OCI-M1 (cell line): ENCODE measurements around the gene RPL19.

ENCODE experiments used
- DNase-seq: peaks from one replicate; lab custom pipeline; 2025; lab: John Stamatoyannopoulos, UW

RPL19 gene

DNA sequence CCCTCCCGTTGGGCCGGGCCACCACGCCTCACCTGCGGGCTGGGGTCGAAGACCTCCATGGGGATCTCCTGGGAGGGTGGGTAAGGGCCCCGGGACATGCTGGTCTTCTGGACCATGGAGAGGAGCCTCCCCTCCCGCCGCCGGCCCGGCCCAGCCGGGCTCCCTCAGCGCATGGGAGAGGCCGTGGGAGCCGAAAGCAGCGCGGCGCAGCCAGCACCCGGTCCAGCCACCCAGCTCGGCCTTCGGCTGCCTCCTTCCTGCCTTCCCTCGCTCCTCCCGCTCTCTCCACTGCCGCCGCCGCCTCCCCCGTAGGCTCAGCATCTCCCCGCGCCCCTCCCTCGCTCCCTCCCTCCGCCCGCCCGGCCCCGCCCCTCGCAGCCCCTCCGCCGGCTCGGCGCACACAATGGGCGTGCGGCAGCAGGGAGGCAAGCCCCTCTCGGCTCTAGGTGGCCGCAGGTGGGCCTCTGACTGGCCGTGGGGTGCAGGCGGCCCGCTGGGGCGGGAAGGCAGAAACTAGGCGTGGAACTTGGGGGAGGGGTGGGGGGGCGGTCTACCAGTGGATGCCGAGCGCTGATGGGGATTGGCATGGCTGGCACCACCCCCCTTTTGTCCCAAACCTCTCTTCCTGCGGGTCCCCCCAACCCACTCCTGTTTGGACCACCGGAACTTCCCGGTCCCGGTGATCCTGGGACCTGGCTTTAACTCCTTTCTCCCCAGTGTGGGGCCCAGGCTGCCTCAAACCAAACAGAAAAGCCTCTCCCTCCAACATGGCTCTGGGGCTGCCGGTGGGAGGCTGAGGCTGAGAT lies 2.5 kb upstream of the RPL19 start, which contains the start of gene CACNB1:
Gene CACNB1, minus strand, starts transcription at position 290 of the 806 bp plus-strand sequence. Its CDS starts 174 bp downstream, at position 116.
- peak; percentile 64 for DNase-seq

DNA sequence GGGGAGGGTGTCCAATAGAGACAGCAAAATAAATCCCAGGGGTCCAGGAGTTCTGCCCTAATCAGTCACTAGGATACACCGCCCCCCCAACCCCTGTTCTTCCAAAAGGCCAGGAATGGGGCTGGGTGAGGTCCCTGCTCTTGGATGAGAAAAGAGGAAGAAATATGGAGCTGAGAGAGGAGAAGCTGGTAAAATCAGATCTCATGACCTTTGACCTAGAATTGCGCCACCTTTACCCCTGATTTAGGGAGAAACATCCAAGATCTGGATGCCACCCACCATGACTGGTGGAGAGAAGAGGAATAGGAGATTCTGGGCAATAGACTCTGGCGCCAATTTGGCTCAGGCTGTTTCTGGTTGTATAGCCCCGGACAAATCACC lies 1.9 kb upstream of the RPL19 start:
- DNase-seq, result peak; percentile 48

DNA sequence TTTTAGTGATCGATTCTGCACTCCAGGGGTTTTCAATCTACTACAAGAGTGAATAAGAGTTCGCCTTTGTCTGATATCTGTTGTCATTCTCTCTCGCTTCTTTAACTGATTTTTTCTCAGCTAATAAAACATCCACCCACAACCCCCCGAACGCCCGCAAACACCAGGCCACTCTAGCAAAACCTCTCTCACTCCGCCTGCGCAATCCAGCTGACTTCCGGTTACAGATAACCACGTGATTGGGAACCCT lies 338 bp upstream of the RPL19 start:
- peak; percentile 95 for DNase-seq

DNA sequence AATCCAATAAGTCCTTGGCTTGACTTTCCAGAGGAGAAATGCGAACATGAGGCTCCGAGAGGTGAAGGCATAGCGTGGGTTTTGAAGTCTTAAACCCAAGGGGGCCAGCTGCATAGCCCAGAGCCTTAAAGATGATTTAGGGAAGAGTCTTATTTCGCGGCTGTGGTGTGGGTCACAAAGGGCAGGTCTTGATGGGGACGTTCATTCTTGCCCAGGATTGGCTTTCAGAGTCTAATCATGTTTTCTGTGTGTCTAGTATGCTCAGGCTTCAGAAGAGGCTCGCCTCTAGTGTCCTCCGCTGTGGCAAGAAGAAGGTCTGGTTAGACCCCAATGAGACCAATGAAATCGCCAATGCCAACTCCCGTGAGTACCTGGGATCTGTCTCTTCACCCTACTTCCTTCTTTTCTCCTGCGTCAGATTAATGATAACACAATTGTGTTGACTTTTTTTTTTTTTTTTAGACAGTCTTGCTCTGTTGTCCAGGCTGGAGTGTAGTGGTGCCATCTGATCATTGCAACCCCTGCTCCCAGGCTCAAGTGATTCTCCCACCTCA lies 951 bp downstream of the RPL19 start:
- DNase-seq, result peak; percentile 47

DNA sequence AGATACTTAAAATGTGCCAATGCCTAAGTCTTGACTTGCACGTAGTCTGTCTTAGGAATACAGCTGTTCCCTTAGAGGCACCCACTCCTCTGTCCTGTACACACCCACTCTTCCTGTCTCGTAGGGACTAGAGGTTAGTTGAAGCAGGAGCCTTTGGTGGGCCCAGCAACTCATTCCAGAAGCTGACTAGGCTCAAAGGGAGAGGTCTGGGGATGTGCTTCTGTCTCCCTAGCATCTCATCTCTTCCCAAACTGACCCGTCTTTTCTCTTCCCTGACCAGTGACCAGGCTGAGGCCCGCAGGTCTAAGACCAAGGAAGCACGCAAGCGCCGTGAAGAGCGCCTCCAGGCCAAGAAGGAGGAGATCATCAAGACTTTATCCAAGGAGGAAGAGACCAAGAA lies 4.2 kb downstream of the RPL19 start:
- DNase-seq, result no peak

DNA sequence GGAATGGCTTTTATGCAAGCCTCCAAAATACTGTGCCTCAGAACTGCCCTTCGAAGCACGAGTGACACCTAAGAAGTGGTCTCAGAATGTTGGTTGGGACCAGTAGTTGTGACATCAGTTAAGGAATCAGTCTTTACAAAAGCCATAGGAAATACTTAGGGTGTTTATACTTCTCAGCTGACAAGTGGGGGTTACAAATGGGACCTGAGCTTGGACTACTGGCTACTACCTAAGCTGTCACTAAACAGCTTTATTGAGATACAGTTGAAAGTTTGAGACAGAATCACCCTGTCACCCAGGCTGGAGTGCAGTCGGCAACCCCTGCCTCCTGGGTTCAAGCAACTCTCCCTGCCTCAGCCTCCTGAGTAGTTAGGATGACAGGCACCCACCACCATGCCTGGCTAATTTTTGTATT lies 5.0 kb downstream of the RPL19 start:
- DNase-seq, result peak; percentile 26

DNA sequence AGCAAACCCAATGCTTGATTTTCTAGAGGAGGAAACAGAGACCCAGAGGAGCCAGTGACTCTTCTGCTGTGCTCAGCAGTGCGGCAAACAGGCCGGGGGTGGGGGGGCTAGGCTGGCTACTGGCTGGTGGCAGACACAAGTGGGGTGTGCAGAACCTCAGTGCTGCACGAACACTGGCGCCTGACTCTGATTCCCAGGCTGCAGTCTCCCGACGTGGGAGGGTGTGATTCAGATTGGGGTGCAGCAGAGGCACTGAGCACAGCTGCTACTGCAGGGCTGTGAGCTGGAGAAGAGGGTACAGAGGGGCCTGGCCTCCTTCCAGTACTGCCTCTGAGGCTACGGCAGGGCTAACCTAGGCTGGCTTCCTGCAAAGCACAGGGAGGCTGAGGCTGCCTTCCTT lies 8.1 kb downstream of the RPL19 start:
- no peak for DNase-seq

DNA sequence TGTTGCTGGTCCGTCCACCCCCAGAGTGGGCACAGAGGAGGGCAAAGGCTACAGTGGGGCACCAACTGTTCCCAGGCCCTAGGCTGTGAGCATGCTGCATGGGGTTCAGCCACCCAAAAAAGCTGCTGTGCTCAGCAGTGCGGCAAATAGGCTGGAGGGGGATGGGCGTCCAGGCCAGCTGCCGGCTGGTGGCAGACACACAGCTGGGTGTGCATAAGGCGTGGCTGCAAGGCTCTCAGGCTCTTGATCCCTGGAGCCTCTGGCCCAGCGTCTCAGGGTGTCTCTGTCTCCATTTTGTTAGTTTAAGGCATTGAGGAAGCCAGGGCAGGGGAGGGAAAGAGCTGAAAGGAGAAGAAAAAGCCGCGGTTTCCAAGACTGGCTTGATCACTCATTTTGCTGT lies 8.8 kb downstream of the RPL19 start:
- DNase-seq, result peak; percentile 23

DNA sequence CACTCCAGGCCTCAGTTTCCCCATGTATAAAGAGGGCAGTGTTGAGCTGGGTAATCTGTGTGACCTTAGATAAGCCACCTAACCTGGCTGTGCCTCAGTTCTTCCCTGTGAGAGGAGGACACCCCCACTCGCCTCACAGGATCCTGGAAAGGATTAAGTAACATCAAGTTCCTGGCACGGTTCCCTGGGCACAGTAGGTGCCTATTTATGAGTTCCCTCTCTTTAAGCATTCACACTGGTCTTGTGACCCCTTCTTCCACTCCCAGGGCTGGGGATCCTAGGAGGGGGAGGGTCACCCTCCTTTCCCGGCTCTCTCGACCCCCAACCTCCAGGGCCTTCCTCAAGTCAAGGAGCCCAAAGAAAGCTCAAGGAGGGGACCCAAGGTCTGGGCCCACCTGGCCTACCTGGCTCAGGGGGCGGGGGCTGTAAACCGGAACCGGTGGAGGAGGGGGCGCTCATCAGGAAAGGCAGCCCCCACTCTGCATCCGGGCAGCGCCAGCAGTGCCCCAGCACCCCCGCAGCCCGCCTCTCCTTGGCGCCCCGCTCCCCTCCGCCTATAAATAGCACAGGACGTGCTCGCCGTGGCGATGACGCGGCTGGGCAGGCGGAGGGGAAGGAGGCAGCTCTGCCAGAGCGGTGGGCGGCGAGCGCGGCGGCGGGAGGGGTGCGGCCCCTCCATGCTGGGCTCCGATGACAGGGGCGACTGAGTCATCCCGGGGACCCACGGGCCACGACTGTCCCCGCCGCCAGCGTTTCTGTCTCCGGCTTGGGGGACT lies 9.4 kb downstream of the RPL19 start:
- DNase-seq, result no peak

DNA sequence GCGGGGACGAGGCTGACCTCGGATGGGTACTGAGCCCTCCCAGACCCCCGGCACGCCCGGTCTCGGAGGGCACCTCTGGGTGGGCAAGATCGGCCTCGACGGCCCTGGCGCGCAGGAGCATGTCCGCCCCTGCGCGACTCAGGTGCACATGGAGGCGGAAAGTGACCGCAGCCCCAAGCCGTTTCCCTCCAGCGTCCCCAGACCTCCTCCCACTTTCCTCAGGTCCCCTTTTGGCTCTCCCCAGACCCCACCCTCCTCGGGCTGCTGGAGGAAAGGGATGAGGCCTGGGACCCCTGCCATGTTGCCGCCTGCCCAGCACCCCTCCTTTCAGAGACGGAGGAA lies 10.0 kb downstream of the RPL19 start:
- DNase-seq, result no peak

DNA sequence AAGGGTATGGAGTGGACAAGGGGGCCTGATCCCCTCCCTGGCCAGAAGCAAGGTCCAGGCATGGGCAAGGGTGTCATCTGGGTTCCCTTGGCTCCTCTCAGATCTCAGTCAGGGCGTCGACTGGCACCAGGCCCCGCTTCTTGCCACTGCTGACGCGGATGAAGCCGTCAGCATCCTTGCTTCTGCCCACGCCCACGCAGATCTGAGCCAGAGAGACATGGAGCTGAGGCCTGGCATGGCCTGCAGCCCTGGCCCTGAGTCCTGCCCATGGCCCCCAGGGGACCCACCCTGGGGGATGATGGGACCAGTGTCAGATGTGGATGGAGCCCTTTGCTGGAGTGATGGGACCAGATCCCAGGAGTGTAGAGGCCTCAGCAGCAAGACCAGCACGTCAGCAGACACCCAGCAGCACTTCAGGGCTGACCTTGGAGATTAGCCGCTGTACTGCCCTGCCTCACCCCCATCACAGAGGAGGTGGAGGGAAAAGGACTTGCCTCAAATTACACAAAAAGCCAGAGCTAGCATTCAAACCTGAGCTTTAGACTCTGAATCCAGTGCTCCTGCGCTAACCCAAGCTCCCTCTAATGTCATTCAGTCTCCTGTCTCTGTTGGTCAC lies 12.2 kb downstream of the RPL19 start:
- no peak for DNase-seq

DNA sequence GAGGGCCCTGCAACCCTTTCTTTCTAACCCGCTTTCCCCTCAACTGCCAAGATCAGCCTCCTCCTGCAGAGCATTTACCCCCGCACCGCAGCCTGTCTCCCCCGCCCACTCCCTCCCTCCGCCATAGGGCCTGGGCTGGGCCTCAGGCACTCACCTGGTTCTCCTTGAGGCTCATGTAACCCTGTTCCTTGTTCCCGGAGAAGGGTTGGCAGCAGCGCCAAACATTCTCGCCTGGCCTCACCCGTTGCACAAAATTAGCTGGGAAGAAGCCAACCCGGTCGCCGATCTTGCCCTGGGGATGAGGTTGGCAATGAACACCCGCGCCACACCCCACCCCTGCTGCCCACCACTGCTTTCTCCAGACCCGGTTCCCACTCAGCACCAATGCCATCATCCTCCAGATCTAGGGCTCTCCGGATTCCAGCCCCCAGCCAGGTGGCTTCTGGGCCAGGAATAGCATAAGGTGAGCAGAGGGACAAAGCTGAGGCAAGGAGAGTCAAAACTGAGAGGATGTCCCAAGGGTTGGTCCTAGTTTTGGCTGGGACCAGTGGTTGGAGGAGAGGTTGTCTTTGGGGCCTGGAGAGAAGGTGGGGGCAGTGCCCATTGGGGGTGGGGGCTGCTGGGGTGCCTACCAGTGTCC lies 12.9 kb downstream of the RPL19 start:
- DNase-seq, result no peak

DNA sequence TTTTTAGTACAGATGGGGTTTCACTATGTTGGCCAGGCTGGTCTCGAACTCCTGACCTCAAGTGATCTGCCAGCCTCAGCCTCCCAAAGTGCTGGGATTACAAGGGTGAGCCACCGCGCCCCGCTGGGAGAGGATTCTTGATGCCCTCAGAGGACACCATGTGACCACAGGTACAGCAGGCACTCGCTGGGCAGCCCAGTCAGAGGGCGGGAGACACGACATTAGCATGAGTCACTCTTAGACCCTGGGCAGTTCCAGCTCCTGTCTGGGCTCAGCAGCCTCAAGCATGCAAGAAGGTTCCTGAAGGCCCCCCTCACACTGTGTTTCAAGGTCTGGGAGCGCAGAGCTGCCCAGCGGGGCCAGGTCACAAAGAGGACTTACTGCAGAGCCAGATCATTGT lies 13.8 kb downstream of the RPL19 start:
- DNase-seq, result no peak

DNA sequence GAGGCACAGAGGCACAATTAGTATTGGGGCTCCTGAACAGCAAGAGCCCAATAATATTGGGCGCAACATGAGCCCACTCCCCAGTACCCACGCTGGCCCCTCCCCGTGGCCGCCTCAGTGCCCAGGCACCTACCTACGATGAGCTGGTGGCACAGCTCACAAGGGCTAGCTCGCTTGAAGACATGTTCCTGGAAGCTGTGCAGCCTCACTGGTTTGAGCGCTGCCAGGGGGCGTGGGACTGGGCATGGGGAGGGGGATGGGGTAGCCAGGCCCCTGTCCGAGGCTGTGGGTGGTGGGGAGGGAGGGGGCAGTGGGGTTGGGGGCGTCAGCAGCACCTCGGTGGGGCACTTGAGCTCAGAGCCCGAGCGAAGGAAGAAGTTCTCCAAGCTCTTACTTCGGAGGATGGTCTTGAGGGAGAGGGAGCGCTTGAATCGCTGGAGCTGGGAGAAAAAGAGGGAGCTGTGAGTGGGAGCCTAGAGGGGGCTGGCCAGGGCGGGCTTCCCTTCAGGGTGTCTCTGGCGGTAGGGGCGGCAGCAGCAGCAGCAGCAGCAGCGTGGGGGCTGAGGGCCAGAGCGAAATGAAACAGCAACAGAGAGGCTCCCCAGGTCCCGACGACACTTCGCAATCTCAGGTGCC lies 17.8 kb downstream of the RPL19 start:
- DNase-seq, result no peak

DNA sequence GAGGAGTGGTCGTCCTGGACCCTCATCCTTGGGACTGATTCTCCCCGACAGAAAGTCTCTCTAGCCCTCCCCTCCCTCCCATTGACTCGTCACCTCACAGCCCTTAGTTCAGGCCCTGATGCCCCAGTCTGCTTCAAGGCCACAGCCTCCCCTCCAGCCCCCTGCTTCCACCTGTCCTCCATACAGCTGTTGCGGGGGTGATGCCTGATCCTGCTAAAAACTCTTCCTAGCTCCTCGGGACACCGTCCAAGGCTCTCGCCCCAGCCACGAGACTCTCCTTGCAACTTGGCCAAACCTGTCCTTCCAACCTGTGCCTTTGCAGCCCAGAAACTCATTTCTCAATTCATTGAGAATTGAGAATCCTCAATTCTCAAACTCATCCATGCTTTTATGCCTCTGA lies 18.8 kb downstream of the RPL19 start:
- no peak for DNase-seq

DNA sequence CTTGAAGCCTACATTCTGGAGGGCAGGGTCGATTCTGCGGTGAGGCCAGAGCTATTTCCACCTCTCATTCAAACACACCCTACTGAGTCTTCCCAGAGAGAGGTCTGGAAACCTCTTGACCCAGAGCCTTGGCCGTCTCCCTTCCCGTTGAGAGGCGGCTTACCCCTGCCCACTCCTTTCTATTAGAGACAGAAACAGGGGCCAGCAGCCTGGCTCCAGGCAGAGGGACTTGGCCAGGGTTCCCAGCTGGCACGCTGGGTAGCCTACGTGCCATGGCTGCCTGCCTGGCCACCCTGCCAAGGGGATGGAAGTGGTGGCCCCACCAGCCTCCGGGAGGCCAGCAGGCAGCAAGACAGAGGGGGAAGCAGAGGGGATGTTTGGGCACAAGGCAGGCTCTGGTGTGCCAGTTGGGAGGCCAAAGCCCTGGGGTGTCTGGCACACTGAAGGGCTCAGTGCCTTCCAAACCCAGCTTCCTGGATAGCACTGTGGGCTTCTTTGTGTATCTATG lies 19.6 kb downstream of the RPL19 start:
- no peak for DNase-seq

DNA sequence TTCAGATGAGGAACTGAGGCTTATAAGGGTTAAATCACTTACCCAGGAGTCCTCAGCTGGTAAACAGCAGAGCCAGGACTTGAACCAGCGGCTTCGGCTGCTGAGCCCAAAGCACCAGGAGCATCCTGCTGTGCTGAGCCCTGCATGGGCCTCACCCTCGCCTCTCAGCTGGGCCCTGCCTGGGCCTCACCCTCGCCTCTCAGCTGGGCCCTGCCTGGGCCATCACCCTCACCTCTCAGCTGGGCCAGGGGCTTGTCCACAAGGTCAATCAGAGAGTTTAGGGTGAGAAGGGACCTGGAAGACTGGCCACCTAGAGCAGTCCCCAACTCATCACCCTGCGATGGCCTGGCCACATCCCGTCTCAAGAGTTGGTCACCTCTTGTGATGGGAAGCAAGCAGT lies 21.5 kb downstream of the RPL19 start:
- DNase-seq, result no peak

DNA sequence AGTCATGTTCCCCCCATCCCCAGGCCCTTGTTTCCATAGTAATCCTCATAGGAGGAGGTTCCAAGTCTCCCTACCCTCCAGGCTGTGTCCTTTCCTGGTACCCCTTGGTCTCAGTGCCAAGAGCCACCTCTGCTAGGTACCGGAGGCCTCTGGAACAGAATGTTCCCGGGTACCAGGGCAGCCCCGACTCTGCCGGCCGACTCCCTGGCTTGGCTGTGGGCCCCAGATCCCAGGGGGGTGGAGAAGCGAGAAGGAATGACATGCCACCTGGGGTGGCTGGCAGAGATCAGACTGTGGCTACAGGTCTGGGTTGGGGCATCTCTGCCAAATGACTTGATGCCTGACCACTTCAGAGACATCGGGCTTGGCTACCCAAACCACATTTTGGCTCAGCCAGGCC lies 22.1 kb downstream of the RPL19 start:
- DNase-seq, result no peak

DNA sequence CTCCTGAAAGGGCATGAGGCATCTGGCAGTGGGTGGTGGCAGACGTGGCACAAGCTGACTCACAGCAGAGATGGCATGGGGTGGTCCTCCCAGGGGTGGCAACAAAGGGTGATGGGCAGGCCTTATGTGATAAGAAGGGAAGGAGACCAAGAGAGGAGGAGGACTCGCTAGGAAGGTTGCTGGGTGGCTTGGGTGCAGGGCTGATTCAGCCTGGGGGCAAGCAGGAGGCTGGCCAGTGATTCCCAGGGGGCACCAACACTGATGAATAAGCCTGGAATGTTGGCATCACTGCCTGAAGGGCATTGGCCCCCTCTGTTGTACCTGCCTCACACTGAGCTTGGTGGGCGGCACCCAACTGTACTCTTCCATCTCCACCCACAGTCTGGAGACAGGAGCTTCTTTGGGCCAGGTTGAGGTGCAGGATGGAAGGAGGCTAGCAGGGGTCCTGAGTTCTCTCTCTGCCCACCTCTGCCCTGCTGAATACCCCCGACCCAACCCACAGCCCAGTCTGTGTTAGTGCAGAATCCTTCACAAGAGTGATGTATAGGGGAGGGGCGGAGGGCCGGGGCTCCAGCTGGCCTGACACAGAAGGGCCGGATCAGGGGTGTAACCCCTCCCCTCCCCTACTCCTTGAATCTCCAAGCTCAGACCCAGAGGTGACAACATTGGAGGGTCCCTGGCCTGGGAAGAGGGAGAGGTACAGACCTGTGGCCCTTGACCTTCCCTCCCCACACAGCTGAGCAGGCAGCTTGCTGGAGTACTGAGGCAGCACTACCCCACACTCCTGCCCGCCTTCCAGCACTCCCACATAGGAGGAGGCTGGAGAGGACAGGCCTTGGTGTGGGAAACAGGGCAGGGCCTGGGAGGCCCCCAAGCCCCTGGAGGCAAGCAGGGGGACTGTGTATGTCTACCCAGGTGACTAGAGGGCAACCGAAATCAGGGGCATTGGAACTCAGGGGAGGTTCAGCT lies 23.1 kb downstream of the RPL19 start:
- no peak for DNase-seq

DNA sequence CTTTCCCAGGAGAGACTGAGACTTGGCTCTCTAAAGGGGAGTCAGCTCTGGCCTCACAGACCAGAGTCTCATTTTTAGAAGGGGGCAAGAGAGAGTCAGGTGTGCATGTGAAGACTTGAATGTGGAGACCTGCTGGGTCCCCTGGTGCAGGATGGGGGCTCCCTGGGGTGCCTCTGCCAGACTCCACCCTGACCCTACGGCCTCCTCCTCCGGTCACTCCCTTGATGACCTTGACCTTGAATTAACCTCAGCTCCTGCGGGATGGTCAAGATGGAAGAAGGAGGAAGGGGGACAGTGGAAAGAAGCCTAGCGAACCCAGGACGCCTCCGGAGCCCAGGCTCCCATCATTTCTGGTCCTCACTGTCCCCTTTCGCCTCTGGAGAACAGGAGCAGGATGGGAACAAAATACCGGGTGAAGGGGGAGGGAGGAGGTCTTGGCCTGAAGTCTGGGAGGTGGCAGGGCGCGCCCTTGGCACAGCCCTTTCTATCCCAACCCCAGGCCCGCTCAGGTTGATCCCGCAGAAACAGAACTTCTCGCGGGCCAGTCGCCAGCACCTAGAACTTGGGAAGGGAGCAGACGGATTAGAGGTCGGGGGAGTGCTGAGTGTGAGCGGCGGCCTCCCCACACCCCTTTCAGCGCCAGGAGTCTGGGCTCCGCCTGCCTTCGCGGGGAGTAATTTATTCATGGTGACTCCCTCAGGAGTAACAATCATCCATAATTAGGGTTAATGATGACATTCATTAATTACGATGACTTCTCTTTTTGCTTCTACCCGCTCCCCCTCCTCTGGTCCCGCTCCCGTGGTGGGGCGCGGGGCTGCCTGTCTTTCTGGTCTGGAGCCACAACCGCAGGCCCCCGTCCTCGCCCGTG lies 24.1 kb downstream of the RPL19 start:
- no peak for DNase-seq
